IMR-90 (cell line): ENCODE results near the gene PLEKHG5. TPM values are rescaled to one million over a fixed set of nuclear protein-coding genes. Genes with fewer than 3 reads are reported as not detected.

Experiments used
- ATAC-seq: fragments of 200-7000 bp; cut with Tn5 transposase; 2 replicates; pipeline ENCODE4 v1.9.1; 2020; ENCODE audit warnings: low read depth, mild to moderate bottlenecking, moderate library complexity
- BruUV-seq: library from RNA; stranded (reverse); fragments of 400-500 nt; replicated peaks from 2 replicates; lab custom pipeline; 2021; lab: Mats Ljungman, UMichigan
- CTCF ChIA-PET: fragments of 300-600 bp; formaldehyde crosslinking; extraction: SDS; loops from one replicate; lab custom pipeline; 2021; ENCODE audit warnings: antibody characterized with exemption; lab: Yijun Ruan, JAX
- POLR2A ChIA-PET: fragments of 300-600 bp; sonication (Branson Sonifier 250); formaldehyde crosslinking; loops from one replicate; lab custom pipeline; 2022; ENCODE audit warnings: antibody characterized with exemption; ENCODE audit not compliant: unreplicated experiment; lab: Charles Lee
- DNase-seq: peaks from one replicate; pipeline ENCODE4 v3.0.0; 2013
- H2AFZ ChIP-seq: replicated peaks from 2 replicates; pipeline ENCODE3; 2013; ENCODE audit warnings: low read length, mild to moderate bottlenecking; ENCODE audit not compliant: poor library complexity
- H2AK5ac ChIP-seq: 2 replicates; pipeline ENCODE4 v1.6.1; 2013; ENCODE audit warnings: low read depth, low read length, inconsistent platforms
- H2AK9ac ChIP-seq: replicated peaks from 2 replicates; pipeline ENCODE3; 2013; ENCODE audit warnings: mild to moderate bottlenecking, low read depth, low read length, moderate library complexity; ENCODE audit not compliant: poor library complexity
- H2BK120ac ChIP-seq: 2 replicates; pipeline ENCODE4 v1.6.1; 2013; ENCODE audit warnings: low read depth, low read length, inconsistent platforms
- H2BK15ac ChIP-seq: 3 replicates; pipeline ENCODE4 v1.6.1; 2013; ENCODE audit warnings: low read depth, low read length, inconsistent platforms
- H2BK20ac ChIP-seq: 2 replicates; pipeline ENCODE4 v1.6.1; 2013; ENCODE audit warnings: low read depth, mild to moderate bottlenecking, inconsistent platforms, low read length, moderate library complexity
- H2BK5ac ChIP-seq: 2 replicates; pipeline ENCODE4 v1.6.1; 2013; ENCODE audit warnings: mild to moderate bottlenecking, low read depth, low read length, inconsistent platforms; ENCODE audit not compliant: poor library complexity, severe bottlenecking
- H3K14ac ChIP-seq: replicated peaks from 2 replicates; pipeline ENCODE4 v1.6.1; 2013; ENCODE audit warnings: low read depth, low read length, inconsistent platforms
- H3K18ac ChIP-seq: 2 replicates; pipeline ENCODE4 v1.6.1; 2013; ENCODE audit warnings: low read depth, low read length, control low read depth
- H3K23ac ChIP-seq: 2 replicates; pipeline ENCODE4 v1.6.1; 2013; ENCODE audit warnings: low read depth, low read length, inconsistent platforms
- H3K27ac ChIP-seq: 2 replicates; pipeline ENCODE4 v1.5.1; 2013; ENCODE audit warnings: mild to moderate bottlenecking, control low read depth, low read length; ENCODE audit not compliant: insufficient read depth
- H3K27me3 ChIP-seq: 2 replicates; pipeline ENCODE4 v1.6.1; 2013; ENCODE audit warnings: low read length; ENCODE audit not compliant: control insufficient read depth, insufficient read depth
- H3K36me3 ChIP-seq: 2 replicates; pipeline ENCODE4 v1.6.1; 2013; ENCODE audit warnings: low read length, mixed read lengths; ENCODE audit not compliant: control insufficient read depth, insufficient read depth
- H3K4ac ChIP-seq: 2 replicates; pipeline ENCODE4 v1.6.1; 2013; ENCODE audit warnings: low read depth, low read length, inconsistent platforms
- H3K4me1 ChIP-seq: 2 replicates; pipeline ENCODE4 v1.6.1; 2013; ENCODE audit warnings: low read length, mixed read lengths; ENCODE audit not compliant: control insufficient read depth, insufficient read depth
- H3K4me2 ChIP-seq: 2 replicates; pipeline ENCODE4 v1.6.1; 2013; ENCODE audit warnings: low read depth, mild to moderate bottlenecking, control low read depth, low read length, moderate library complexity
- H3K4me3 ChIP-seq: 2 replicates; pipeline ENCODE4 v1.5.1; 2013; ENCODE audit warnings: low read depth, mild to moderate bottlenecking, control low read depth, low read length, moderate library complexity; ENCODE audit not compliant: insufficient read depth
- H3K56ac ChIP-seq: 2 replicates; pipeline ENCODE4 v1.6.1; 2013; ENCODE audit warnings: low read length, inconsistent platforms; ENCODE audit not compliant: insufficient read depth; ENCODE audit errors: extremely low read depth
- H3K79me1 ChIP-seq, 2 experiments: 2 replicates each; pipeline ENCODE4 v1.6.1; 2013; ENCODE audit warnings: low read length in 2 of 2, inconsistent platforms in 1 of 2, low read depth in 1 of 2
- H3K9ac ChIP-seq: 2 replicates; pipeline ENCODE4 v1.6.1; 2013; ENCODE audit warnings: low read depth, low read length, control low read depth
- H3K9me1 ChIP-seq: 2 replicates; pipeline ENCODE4 v1.6.1; 2013; ENCODE audit warnings: low read length, inconsistent platforms; ENCODE audit not compliant: insufficient read depth
- H3K9me3 ChIP-seq: 2 replicates; pipeline ENCODE4 v1.6.1; 2013; ENCODE audit warnings: low read length; ENCODE audit not compliant: control insufficient read depth, insufficient read depth
- H4K20me1 ChIP-seq: 2 replicates; pipeline ENCODE4 v1.6.1; 2013; ENCODE audit warnings: low read length, inconsistent platforms; ENCODE audit not compliant: insufficient read depth
- H4K5ac ChIP-seq: 2 replicates; pipeline ENCODE4 v1.6.1; 2013; ENCODE audit warnings: mild to moderate bottlenecking, low read depth, low read length, control low read depth
- H4K8ac ChIP-seq, 2 experiments: 2 replicates each; pipeline ENCODE4 v1.6.1; 2013; ENCODE audit warnings: low read depth in 2 of 2, low read length in 2 of 2, control low read depth in 1 of 2, inconsistent platforms in 1 of 2
- H4K91ac ChIP-seq: 2 replicates; pipeline ENCODE4 v1.6.1; 2013; ENCODE audit warnings: low read depth, low read length, inconsistent platforms; ENCODE audit not compliant: insufficient read depth
- CHD1 ChIP-seq: IDR thresholded peaks from 2 replicates; pipeline ENCODE4 v1.6.1; 2012; ENCODE audit warnings: low read depth, low read length, improper control_type of control experiment
- CTCF ChIP-seq: conservative IDR thresholded peaks from 2 replicates; pipeline ENCODE4 v1.5.1; 2012; ENCODE audit warnings: mild to moderate bottlenecking, low read depth, low read length, improper control_type of control experiment
- ELK1 ChIP-seq: fragments of 150-350 bp; IDR thresholded peaks from 2 replicates; pipeline ENCODE4 v1.6.1; 2016; ENCODE audit warnings: low read depth, mild to moderate bottlenecking, low read length, moderate library complexity, borderline replicate concordance
- MAZ ChIP-seq: IDR thresholded peaks from 2 replicates; pipeline ENCODE4 v1.6.1; 2012; ENCODE audit warnings: low read depth, mild to moderate bottlenecking, low read length, improper control_type of control experiment, moderate library complexity, borderline replicate concordance
- POLR2A ChIP-seq: IDR thresholded peaks from 2 replicates; pipeline ENCODE4 v1.6.1; 2012; ENCODE audit warnings: mild to moderate bottlenecking, low read depth, low read length
- RAD21 ChIP-seq: IDR thresholded peaks from 2 replicates; pipeline ENCODE4 v1.6.1; 2012; ENCODE audit warnings: low read length, improper control_type of control experiment
- RFX5 ChIP-seq: IDR thresholded peaks from 2 replicates; pipeline ENCODE4 v1.8.0; 2012; ENCODE audit warnings: low read depth, mild to moderate bottlenecking, low read length, moderate library complexity
- SMC3 ChIP-seq: fragments of 150-350 bp; IDR thresholded peaks from 2 replicates; pipeline ENCODE4 v1.6.1; 2016; ENCODE audit warnings: low read depth, mild to moderate bottlenecking, antibody characterized with exemption, low read length, moderate library complexity
- WGBS, 2 experiments: methylation state at CpG; one replicate each; pipeline versions ENCODE4 v1.1.5 to v1.1.7; 2013; ENCODE audit warnings: missing lambda C conversion rate in 2 of 2; ENCODE audit not compliant: insufficient read length in 1 of 2; ENCODE audit errors: extremely low coverage in 2 of 2; 5-methylcytosine and 5-hydroxymethylcytosine counted together
- dilution Hi-C: fragments of 300-500 bp; cut with HindIII; formaldehyde crosslinking; loops from one replicate; pipeline ENCODE4 v1.14.3; 2018; ENCODE audit warnings: low sequenced_read_pairs; ENCODE audit not compliant: unreplicated experiment
- in situ Hi-C: fragments of 300-500 bp; cut with MboI; formaldehyde crosslinking; loops from 3 replicates; pipeline ENCODE4 v1.14.3; 2019; ENCODE audit warnings: low sequenced_read_pairs, inconsistent platforms, mixed read lengths
- intact Hi-C: fragments of 100-400 bp; cut with micrococcal nuclease; formaldehyde crosslinking; loops from 2 replicates; pipeline ENCODE4 v1.10.0; 2022
- polyA plus RNA-seq, 3 experiments: library from polyadenylated mRNA; depleted of rRNA; stranded (reverse); fragments of >200 nt; gene quantifications; 2 replicates each; pipeline ENCODE4 v1.2.3, GENCODE V29; 2012; ENCODE audit warnings: low replicate concordance in 1 of 3
- total RNA-seq: library from RNA; depleted of rRNA; stranded (reverse); fragments of >200 nt; gene quantifications from 2 replicates; pipeline ENCODE4 v1.2.3, GENCODE V29; 2012

PLEKHG5 gene
- total and polyA plus RNA-seq, 2 of the 4 experiments (the other 2 are of a cell fraction) = 4.8 to 11.6 TPM

GRCh38 chr1:6477039-6477820 lies 14.2 kb downstream of the PLEKHG5 start:
- intact Hi-C loops = no loop called here

More at GRCh38 chr1:6477039-6477820, 14.2 kb downstream of the PLEKHG5 start:
- no peak for TF ChIP-seq ELK1
- TF ChIP-seq RAD21 = no peak
- no peak for TF ChIP-seq SMC3
- no peak for TF ChIP-seq CHD1
- no peak for TF ChIP-seq POLR2A
- no peak for TF ChIP-seq RFX5
- no peak for TF ChIP-seq CTCF
- no peak for TF ChIP-seq MAZ
- Histone ChIP-seq H4K91ac (no peak overlapping the region), H3K27ac (no peak overlapping the region), H4K5ac (no peak overlapping the region), H2BK15ac (no peak overlapping the region), H3K4me1 (no peaks in the 10 kb centered on the region), H3K56ac (no peak overlapping the region), H3K27me3 (no peaks in the 10 kb centered on the region), H3K4me3 (no peak overlapping the region), H2BK5ac (no peak overlapping the region), H3K18ac (no peak overlapping the region), H3K4ac (no peak overlapping the region), H3K14ac (no peak overlapping the region), H3K23ac (no peak overlapping the region), H3K36me3 (peaks cover 14% of the 10 kb centered on the region), H3K9me1 (no peaks in the 10 kb centered on the region), H2BK120ac (no peak overlapping the region), H3K4me2 (no peak overlapping the region), H4K20me1 (peaks cover 7% of the 10 kb centered on the region), H3K9me3 (no peaks in the 10 kb centered on the region), H2AK5ac (no peak overlapping the region), H3K79me1 (no peaks in the 10 kb centered on the region; a peak in 1 of 4 replicates), H3K9ac (no peak overlapping the region), H2AFZ (no peak overlapping the region), H4K8ac (no peak overlapping the region), H2BK20ac (no peak overlapping the region), H2AK9ac (no peak overlapping the region)
- POLR2A ChIA-PET = no interaction called here
- dilution Hi-C loops = no loop called here
- DNase-seq (no peak), ATAC-seq (no peak; the same call in 1 of the 2 replicates)
- WGBS, 2 experiments = 68% methylated on average over 7 of the region's 24 CpGs; no CpG with 5 or more reads in 1 of the 2 experiments
- in situ Hi-C loops = no loop called here
- CTCF ChIA-PET = no interaction called here
- BruUV-seq = no TSS peak
